Fibroblast of the aortic adventitia (primary cell): ENCODE measurements around the gene CC2D2A. TPM values are rescaled to one million over a fixed set of nuclear protein-coding genes. Genes with fewer than 3 reads are reported as not detected.

Source experiments
- DNase-seq: peaks from one replicate; pipeline ENCODE4 v3.0.0-alpha.2; 2010; ENCODE audit warnings: low read depth
- H3K4me3 ChIP-seq: 2 replicates; pipeline ENCODE4 v1.5.1; 2011; ENCODE audit warnings: low read depth, mild to moderate bottlenecking, control low read depth, low read length, moderate library complexity
- total RNA-seq: library from RNA; depleted of rRNA; stranded (reverse); fragments of >200 nt; gene quantifications from 2 replicates; pipeline ENCODE4 v1.2.3, GENCODE V29; 2012; ENCODE audit warnings: low replicate concordance
- TF ChIP-seq, protein P1 (sequence below): IDR thresholded peaks from 2 replicates; pipeline ENCODE4 v1.5.1; 2011; ENCODE audit warnings: mild to moderate bottlenecking, low read length, control low read depth, inconsistent platforms; ENCODE audit not compliant: insufficient read depth

CC2D2A gene
- total RNA-seq, 1 donor, result 52.9 TPM

DNA sequence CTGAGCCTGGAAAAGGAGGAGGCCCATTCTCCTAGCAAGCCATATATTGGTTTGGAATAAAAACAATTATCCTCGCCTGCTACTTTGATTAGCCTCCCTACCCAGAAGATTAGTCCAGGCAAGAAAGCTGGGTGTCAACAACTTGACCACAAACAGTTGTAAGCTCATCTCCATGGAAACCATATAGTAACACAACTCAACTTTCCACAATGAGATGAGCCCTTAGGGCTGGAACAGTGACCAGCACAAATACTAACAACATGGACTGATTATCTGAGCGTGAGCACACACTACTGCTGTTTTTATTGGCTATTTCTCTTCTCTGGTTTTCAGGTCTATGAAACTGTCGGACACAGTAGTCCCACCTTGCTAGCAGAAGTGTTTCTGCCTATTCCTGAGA lies 80.8 kb downstream of the CC2D2A start:
- TF ChIP-seq, protein P1, sequence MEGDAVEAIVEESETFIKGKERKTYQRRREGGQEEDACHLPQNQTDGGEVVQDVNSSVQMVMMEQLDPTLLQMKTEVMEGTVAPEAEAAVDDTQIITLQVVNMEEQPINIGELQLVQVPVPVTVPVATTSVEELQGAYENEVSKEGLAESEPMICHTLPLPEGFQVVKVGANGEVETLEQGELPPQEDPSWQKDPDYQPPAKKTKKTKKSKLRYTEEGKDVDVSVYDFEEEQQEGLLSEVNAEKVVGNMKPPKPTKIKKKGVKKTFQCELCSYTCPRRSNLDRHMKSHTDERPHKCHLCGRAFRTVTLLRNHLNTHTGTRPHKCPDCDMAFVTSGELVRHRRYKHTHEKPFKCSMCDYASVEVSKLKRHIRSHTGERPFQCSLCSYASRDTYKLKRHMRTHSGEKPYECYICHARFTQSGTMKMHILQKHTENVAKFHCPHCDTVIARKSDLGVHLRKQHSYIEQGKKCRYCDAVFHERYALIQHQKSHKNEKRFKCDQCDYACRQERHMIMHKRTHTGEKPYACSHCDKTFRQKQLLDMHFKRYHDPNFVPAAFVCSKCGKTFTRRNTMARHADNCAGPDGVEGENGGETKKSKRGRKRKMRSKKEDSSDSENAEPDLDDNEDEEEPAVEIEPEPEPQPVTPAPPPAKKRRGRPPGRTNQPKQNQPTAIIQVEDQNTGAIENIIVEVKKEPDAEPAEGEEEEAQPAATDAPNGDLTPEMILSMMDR, result no peak
- DNase-seq, result no peak
- no peak overlapping the region for H3K4me3 ChIP-seq

DNA sequence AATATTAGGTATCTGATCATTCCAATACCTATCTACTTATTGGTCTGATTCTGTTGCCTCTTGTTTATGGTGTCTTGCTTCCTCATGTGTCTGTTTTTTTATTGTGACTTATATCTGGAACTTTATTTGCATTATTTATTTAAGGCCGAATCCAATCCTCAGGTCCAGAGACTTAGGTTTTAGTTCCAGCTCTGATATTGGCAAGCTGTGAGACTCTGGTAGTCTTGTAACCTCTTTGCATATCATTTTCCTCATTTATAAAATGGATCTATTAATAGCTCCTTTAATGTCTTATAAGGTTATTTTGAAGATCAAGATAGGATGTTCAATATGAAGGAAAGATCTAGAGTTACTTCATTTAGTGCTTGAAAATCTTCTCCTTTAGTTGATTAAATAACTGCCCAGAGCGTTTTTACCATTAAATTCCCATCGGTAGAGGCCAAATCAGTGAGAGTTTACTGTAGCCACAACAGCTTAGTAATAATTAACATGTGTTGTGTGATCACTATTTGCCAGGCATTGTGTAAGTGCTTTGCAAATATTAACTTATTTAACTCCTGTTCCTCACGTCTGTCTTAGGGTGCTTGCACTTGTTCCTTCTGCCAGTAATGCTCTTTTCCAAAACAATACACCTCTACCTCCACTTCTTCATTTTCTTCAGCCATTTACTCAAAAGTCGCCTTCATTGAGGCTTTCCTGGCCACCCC lies 82.2 kb downstream of the CC2D2A start:
- H3K4me3 ChIP-seq, result no peak overlapping the region
- no peak for DNase-seq
- TF ChIP-seq, protein P1, result no peak

DNA sequence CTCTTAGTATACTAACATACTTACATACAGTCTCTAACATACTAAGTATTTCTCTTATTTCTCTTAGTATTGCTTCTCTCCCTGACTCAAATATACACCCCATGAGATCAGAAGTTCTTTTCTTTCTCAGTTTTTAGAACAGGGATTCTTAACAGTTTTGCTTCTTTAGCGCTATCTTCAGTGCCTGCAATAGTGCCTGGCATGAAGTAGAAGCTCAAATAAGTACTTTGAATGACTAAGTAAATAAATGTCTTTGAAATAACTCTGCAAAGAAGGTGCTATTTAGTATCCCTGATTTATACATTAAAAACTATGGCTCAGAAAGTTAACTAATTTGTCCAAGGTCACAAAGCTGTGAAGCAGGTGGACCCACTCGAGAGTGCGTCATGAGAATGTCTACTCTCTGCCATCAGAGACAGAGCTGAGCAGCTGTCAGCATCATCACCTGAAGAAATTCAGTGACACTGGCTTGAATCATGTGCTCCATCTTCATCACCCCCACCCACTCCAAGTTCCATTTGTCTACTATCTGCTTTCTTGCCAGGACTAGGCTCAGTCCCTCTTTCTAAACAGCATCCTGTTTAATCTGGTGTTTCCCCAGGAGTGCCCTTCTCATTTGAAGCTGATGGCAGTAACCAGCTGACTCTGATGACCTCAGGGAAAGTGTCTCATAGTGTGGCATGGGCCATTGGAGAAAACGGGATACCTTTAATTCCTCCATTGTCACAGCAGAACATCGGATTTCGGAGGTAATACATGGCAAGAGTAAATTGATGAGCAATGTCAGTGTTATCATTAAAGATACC lies 83.1 kb downstream of the CC2D2A start:
- H3K4me3 ChIP-seq, result no peak overlapping the region
- TF ChIP-seq, protein P1, result no peak
- DNase-seq, result no peak

DNA sequence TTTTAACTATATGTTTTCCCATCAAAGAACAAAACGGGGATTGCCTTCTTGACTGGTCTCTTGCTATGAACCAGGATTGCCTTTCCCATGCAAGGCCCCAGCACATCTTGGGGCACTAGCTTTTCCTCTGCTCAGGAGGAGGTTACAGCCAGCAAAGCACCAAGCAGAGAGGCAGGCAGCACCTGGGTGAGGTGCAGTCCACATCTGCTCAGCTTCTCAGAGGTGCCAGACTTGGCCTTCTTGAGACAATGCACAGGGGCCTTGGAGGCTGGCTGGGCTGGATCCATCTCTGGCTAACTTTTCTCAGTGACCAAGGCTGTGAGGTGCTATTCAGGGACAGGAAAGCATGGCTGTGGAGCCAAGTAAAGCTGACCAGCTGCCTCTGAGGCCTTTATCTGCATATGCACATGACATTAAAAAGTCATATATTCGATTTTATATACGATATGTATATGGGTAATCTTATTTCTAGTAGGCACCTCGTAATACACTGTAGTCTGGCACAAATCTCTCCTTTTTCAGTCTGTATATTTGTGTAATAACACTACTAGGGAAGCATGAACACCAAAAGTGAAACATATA lies 86.9 kb downstream of the CC2D2A start:
- no peak for DNase-seq
- TF ChIP-seq, protein P1, result no peak
- no peak overlapping the region for H3K4me3 ChIP-seq

DNA sequence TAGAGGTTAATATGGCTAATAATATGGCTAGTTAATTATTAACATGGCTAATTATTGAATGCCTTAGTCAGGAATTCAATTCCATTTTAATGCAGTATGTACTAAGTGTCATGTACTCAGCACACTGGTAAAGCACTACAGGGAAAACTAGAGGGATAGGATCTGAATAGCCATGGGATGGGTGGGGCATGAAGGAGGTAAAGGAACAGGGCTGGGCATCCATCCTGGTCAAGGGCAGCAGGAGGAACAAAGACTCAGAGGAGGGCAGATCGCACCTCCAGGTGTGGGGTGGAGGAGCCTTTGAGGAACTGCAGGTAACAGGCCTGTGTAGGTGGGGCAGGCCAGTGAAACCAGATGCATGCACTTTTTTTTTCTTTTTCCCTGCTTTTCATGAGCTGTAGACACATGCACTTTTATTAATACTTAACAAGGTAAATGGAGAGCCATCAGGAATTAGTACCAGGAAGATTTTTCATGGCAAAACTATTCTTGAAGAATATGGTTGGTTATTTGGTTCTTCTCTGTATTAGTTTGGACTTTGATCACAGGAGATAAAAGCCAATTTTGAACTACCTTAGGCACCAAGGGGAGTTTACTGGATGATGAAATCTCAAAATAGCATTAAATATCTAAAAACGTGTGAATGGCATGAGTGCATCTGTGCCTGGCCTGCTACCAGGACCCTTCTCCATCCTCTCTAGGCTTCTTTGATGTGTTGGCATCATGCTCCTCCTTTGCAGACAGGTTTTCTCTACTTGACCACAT lies 88.3 kb downstream of the CC2D2A start:
- H3K4me3 ChIP-seq, result no peak overlapping the region
- TF ChIP-seq, protein P1, result no peak
- DNase-seq, result no peak

DNA sequence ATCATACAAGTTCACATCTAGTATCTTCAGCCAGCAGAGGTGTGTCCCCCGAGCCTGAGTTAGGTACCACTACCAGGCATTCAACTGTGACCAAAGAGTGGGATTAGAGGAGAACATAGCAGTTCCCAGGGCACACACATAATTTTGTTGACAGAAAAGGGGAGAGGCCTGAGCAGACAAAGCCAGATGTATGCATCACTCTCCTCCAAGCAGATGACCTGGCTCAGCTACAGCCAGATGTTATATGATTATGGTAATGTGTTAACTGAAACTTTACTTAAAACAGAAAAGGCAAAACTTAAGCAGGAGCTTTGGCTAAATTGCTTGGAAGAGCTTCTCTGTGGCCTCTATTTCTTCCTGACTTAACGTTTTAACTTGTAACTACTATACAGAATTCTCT lies 88.9 kb downstream of the CC2D2A start:
- no peak for DNase-seq
- no peak overlapping the region for H3K4me3 ChIP-seq
- TF ChIP-seq, protein P1, result no peak
